Measurements from ENCODE around the gene SLC1A3.

The SLC1A3 gene

GRCh38 chr5:36655161-36655560 is 48.8 kb downstream of the SLC1A3 start:
- no peak for DNase-seq (ENCODE audit: low spot score)

DNA sequence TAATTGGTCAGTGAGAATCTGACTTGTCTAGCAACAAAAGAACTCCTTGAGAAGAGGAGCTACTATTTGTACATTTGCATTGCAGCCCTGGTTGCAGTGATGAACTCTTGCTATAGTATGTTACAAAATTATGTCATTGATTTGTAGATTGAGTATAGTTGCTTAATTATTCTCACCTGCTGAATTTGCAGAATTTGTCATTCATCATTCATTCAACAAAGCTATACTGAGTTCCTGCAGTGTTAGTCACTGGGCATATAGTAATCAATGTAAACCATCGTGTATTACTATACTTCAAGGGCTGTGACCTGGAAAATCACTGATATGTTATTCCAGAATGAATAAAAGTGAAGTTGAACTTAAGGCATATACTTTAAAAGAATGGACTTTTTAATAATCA is 50.1 kb downstream of the SLC1A3 start:
- DNase-seq (ENCODE audit: low spot score) = no peak

- peak; percentile 89 for DNase-seq (ENCODE audit: low spot score)
These were observed 51.2 kb downstream of the SLC1A3 start for GRCh38 chr5:36657563-36657995.

DNA sequence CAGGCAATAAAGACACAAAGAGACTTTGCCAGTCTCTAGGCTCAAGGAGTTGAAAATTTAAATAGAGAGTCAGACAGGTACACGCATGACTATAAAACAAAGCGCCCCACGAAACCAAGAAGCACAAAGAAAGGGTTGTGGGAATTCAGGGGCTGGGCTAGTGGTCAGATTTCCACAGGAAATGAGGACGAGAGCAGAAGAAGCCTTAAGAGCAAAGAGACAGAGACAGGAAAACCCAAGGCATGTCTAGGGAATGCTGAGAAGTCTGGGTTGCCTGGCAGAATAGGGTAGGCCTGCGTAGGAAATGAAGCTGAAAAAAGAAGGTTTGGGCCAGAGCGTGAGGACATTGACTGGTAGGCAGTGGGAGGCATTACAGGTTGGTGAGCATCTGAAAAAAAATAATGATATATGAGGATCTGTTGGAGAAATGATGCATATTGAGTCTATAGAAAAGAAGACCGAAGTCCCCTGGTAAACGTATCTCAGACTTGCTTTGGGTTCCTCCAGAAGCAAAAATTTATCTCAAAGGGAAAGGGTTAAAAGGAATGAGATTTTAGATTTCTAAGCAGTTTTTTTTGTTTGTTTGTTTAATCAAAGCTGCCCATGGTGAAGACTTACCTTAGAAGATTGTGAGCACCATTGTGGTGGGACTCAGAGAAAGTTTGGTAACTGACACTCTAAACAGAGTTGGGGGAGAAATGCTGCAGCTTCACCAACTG is 51.8 kb downstream of the SLC1A3 start:
- no peak for DNase-seq (ENCODE audit: low spot score)

DNA sequence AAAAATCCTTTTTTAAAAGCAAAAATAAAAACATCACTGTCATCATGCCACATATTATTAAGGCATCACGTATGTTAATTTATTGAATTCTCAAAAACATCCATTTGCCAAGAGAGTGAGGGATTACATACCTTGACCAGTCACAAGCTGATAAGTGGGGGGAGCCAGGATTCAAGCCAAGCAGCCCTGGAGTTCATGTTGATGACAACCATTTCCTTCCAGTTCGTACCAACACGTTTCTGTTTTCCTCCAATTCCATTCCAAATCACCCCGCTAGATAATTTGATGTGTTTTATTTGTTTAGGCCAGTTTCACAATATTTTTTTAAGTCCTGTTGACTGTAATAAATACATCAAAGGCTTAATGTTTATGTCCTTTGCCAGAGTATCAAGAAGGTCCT is 53.0 kb downstream of the SLC1A3 start:
- DNase-seq (ENCODE audit: low spot score) = no peak

DNA sequence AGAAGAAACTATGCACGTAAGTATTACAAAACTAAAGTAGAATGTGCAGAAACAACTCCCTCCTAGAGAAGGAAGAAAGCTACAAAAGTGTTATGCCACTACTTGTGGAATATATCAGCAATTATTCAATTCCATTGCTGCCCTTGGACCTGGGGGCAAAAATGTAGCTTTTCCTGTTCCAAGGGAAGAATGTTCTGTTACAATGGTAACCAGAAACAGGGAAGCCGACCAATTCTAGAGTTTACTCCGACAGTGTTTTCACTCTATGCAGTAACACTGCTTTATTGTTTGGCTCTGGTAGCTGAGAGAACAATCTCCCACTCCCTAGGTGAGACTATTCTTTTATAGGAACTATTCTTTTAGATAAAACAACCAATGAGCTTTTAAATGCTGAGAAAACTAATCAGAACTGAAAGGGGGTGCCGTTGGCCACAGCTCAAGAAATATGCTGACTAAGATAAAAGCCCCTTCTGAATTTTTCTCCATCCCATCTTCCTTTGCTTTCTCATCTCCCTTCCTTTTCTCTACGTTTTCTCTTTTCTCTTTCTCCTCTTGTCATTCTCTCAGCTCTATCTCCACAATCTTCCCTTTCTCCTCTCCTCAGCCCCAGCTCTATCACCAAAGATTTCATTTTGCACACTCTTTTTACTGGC is 54.1 kb downstream of the SLC1A3 start:
- DNase-seq (ENCODE audit: low spot score) = no peak

- DNase-seq (ENCODE audit: low spot score) = no peak
These were observed 55.2 kb downstream of the SLC1A3 start for GRCh38 chr5:36661456-36662220.

- no peak for DNase-seq (ENCODE audit: low spot score)
These were observed 56.0 kb downstream of the SLC1A3 start for GRCh38 chr5:36662291-36662851.

GRCh38 chr5:36664766-36665165 is 58.4 kb downstream of the SLC1A3 start:
- no peak for DNase-seq (ENCODE audit: low spot score)

DNA sequence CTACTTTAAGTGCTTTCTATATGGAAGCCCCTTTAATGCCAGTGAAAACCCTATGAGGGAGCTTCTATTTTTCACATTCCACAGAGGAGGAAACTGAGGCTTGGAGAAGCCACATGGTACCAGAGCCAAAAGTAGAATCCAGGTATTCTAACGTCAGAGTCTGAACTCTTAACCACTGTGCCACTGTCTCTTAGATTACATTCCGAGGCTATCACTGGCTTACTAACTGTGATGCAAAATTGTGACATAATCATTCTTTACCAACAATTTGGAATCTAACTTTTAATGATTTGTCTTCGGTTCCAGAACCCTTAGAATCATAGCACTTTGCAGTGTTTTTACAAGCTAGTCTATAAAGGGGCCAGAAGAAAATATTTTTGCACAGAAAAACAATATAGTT is 59.2 kb downstream of the SLC1A3 start:
- no peak for DNase-seq (ENCODE audit: low spot score)

GRCh38 chr5:36666274-36666673 is 59.9 kb downstream of the SLC1A3 start:
- no peak for DNase-seq (ENCODE audit: low spot score)

GRCh38 chr5:36666986-36667385 is 60.6 kb downstream of the SLC1A3 start:
- DNase-seq (ENCODE audit: low spot score) = no peak

DNA sequence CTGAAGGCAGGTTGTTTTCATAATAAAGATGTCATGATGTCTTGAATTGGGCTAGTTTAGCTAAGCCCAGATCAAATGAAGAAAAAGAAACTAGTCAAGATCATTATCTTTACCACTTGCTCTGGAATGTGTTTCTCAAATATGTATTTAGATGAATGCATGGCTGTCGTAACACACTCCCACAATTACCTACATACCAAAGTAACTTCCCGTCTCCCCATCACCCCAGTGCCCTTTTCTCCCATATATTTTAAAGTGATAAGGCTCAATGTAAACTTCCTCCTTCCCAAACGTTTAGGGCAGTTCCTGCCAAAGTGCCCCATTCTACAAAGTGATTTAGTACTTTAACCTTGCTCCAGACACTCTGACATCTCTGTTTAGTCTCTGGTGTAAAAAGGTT is 61.4 kb downstream of the SLC1A3 start:
- no peak for DNase-seq (ENCODE audit: low spot score)

DNA sequence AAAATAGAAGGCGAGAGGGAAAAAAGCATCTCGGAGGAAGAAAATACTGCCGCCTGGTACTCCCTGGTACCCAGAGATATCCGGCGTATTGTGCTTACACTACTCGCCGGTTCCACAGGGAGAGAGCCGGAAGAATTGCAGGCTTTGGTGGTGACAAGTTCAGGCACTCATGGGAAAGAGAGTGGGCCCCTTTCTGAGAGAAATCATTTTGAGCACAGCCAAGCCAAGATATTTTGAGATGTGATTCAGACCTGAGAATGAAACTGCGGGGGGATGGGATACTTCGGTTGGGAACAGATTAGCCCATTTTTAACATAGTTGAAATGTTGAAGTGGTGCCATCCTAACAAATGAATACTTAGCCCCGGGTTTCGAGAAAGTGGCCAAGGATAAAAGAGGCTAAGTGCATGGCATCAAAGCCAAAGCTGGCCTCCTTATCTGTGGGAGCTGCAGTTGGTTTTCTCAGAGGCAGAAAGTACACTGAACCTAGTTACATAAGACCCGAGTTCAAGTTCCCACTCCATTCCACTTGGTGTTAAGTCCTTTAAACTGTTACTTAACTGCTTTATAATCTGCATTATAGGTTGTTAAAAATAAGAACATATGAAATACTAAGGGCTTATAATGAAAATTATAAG is 62.7 kb downstream of the SLC1A3 start:
- no peak for DNase-seq (ENCODE audit: low spot score)

DNA sequence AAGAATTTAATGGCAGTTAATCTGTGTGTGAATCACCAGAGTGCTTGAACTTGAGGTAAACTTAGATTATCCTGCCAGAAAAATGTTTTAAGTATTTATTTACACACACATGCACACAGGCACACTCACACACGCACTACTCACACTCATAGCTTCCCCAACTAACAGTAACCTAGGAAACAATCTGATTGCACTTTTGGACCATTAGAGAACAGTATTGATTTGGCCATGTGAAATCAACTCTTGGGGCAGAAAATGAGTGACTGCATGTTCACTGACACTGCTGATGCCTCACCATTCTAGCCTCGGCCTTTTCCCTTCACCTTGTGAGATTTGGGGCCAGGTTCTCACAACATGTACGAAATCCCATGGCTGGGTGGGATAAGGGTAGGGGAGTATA is 64.1 kb downstream of the SLC1A3 start:
- DNase-seq (ENCODE audit: low spot score) = no peak

- no peak for DNase-seq (ENCODE audit: low spot score)
These were observed 68.9 kb downstream of the SLC1A3 start for GRCh38 chr5:36675282-36675681.

DNA sequence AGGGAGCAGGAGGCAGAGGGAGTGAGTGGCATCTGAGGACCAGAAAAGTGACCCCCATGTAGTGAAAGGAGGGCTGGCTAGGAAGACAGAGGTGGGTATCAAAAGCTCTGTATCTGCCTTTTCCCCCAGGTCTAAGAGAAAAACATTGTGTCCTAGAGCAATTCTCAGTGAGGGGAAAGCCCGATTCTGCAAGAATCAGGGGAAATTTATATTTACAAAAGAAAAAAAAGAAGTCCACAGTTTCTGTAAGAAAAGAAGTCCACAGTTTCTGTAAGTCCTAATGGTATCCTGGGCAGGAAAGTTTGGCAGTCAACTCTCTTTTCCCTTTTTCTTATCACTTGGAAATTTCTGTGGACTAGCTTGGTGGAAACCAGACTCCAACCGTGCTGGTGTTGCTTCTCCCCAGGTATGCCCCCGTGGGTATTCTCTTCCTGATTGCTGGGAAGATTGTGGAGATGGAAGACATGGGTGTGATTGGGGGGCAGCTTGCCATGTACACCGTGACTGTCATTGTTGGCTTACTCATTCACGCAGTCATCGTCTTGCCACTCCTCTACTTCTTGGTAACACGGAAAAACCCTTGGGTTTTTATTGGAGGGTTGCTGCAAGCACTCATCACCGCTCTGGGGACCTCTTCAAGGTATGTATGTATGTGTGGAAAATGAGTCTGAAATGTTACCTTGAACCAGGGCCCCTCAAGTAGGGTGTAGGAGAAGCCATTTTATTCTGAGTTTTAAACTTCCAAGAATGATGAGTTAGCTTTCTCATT is 73.0 kb downstream of the SLC1A3 start:
- DNase-seq (ENCODE audit: low spot score) = no peak

DNA sequence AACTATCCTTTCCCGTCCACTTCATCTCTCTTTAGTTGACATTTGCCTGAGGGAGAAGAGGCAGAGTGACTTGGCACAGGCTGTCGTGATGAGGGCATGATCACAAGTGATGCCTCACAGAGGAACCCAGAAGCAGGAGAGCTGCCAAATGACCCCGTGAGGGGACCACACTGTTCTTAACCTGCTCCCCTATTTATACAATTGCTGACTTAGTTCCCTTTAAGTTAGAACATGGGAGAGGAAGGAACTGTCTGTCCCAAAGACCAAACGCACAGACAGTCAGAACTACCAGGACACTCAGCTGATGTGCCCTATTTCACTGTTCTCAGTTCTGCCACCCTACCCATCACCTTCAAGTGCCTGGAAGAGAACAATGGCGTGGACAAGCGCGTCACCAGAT is 73.7 kb downstream of the SLC1A3 start:
- DNase-seq (ENCODE audit: low spot score) = no peak

- DNase-seq (ENCODE audit: low spot score) = no peak
These were observed 75.3 kb downstream of the SLC1A3 start for GRCh38 chr5:36681711-36682110.

GRCh38 chr5:36682499-36682898 is 76.1 kb downstream of the SLC1A3 start:
- DNase-seq (ENCODE audit: low spot score) = no peak

DNA sequence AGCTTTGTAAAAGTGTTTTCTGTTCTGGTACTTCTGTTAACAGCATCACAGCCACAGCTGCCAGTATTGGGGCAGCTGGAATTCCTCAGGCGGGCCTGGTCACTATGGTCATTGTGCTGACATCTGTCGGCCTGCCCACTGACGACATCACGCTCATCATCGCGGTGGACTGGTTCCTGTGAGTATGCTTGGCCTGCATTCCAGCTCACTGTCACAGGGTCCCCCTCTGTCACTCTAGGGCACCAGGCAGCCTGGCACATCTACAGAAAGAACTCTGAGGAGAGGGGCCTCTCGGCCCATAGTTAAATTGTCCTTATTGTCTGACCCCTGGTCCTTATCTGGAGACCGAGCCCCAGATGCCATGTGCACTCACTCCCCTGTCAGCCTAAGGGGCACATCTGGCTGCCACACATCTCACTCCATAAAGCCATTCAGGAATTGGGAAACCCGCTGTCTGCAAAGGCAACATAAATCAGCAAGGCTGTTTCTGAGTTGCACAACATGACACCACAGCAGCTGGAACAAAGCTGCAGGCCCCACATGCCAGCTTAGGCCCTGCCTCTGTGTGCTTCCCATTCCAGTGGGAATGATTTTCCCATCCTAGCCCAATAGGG is 77.5 kb downstream of the SLC1A3 start:
- no peak for DNase-seq (ENCODE audit: low spot score)
